Measurements from ENCODE around the gene SLC25A25. TPM values are rescaled to one million over a fixed set of nuclear protein-coding genes. Genes with fewer than 3 reads are reported as not detected.
A peak's percentile ranks its signal among the peaks of the same experiment; 100 is the strongest.

The SLC25A25 gene
- total and polyA plus RNA-seq, 2 of the 8 experiments (the other 6 are each of a cell fraction or from before 2014, with no cell fraction given) = 6.5 to 18.5 TPM

GRCh38 chr9:128034821-128035652 is 33.0 kb upstream of the SLC25A25 start:
- H2AFZ ChIP-seq (ENCODE audit: low read length) = peak overlapping the region; percentile 89; the same call in 1 of the 2 replicates
- H3K14ac ChIP-seq (ENCODE audit: insufficient read length) = no peak overlapping the region
- no peaks in the 10 kb centered on the region for H3K9me3 ChIP-seq (ENCODE audit: insufficient read depth in 2 of 2, low read depth in 1 of 2, low read length in 1 of 2)
- no peak overlapping the region for H3K9ac ChIP-seq (replicated peaks in 1 of 4; ENCODE audit: extremely low read depth in 1 of 4, low read depth in 3 of 4, low read length in 3 of 4)
- H4K20me1 ChIP-seq (replicated peaks in 1 of 2; ENCODE audit: control insufficient read depth in 1 of 2, insufficient read depth in 2 of 2, low read length in 2 of 2) = no peaks in the 10 kb centered on the region
- no peak overlapping the region for H2AK5ac ChIP-seq (ENCODE audit: low read depth, low read length)
- H2BK20ac ChIP-seq (ENCODE audit: low read length) = no peak overlapping the region
- H2BK15ac ChIP-seq (ENCODE audit: low read length) = peak overlapping the region; percentile 99; the same call in 1 of the 2 replicates
- 47% methylated on average over 8 of the region's 8 CpGs; no CpG with 5 or more reads in 1 of the 2 experiments for WGBS, 2 experiments (ENCODE audit: extremely low coverage in 1 of 2, insufficient coverage in 1 of 2, insufficient read length in 1 of 2, insufficient replicate concordance in 2 of 2, low coverage in 1 of 2, low lambda C conversion rate in 2 of 2, missing lambda C conversion rate in 1 of 2)
- 0 out of 2 replicates have a peak overlapping the region, but pooled peaks have one; percentile 54 for H3K18ac ChIP-seq (ENCODE audit: extremely low read depth, low read length)
- no peaks in the 10 kb centered on the region for H3K79me2 ChIP-seq (ENCODE audit: control insufficient read depth in 1 of 2, insufficient read depth in 2 of 2, low read length in 2 of 2)
- no peak overlapping the region for H3K56ac ChIP-seq (replicated peaks; ENCODE audit: insufficient read length, low read depth, low read length)
- peak overlapping the region; percentile 88 for H2BK12ac ChIP-seq (ENCODE audit: low read depth, low read length)
- no peak overlapping the region for H3K4me2 ChIP-seq (ENCODE audit: insufficient read depth in 1 of 2, low read depth in 2 of 2, low read length in 2 of 2)
- FAIRE-seq = peak; percentile 78
- no peak overlapping the region for H2BK120ac ChIP-seq (replicated peaks; ENCODE audit: low read depth, low read length)
- H3K36me3 ChIP-seq (ENCODE audit: control insufficient read depth in 2 of 4, insufficient read depth in 4 of 4, low read length in 3 of 4) = no peaks in the 10 kb centered on the region
- H4K91ac ChIP-seq (replicated peaks; ENCODE audit: insufficient read length, low read length) = peak overlapping the region; percentile 70
- H3K27ac ChIP-seq (ENCODE audit: low read depth, low read length) = no peak overlapping the region
- H3K23me2 ChIP-seq (ENCODE audit: low read depth, low read length) = no peaks in the 10 kb centered on the region
- H3K4me3 ChIP-seq (ENCODE audit: extremely low read depth in 1 of 4, insufficient read depth in 2 of 4, low read depth in 3 of 4, low read length in 4 of 4) = no peak overlapping the region
- no peaks in the 10 kb centered on the region for H3K27me3 ChIP-seq (replicated peaks in 1 of 4; ENCODE audit: control insufficient read depth in 3 of 4, extremely low read depth in 1 of 4, insufficient read depth in 3 of 4, low read length in 3 of 4)
- ChIA-PET CTCF (ENCODE audit: partially characterized antibody) (interaction anchor here (0.7 to 38.5 kb wide), 52 partner anchors 9 to 166 kb away, joined by 3 to 825 read pairs (median 7); partner anchors contain the start of genes DPM2, EEIG1, NAIF1 and PIP5KL1), POLR2A (ENCODE audit: partially characterized antibody) (interaction anchor here (0.7 to 2.2 kb wide), 9 partner anchors 11 to 120 kb away, joined by 3 to 9 read pairs (median 3); partner anchors contain the start of genes EEIG1 and PIP5KL1)
- no peak overlapping the region for H2BK5ac ChIP-seq (ENCODE audit: low read depth, low read length)
- peaks cover 0 to 3% (median 1%) of the 10 kb centered on the region in 4 experiments; a peak in 4 of 7 replicates for H3K4me1 ChIP-seq (replicated peaks in 1 of 4; ENCODE audit: control insufficient read depth in 3 of 4, insufficient read depth in 4 of 4, low read length in 3 of 4)
- no peak overlapping the region for H3K4ac ChIP-seq (replicated peaks; ENCODE audit: insufficient read length, low read depth, low read length)
- no peak overlapping the region for H3K23ac ChIP-seq (ENCODE audit: insufficient read length)
- H4K5ac ChIP-seq (ENCODE audit: insufficient read length, low read depth, low read length) = no peak overlapping the region
- no peaks in the 10 kb centered on the region for H3K79me1 ChIP-seq (ENCODE audit: low read depth, low read length)
- peak overlapping the region; percentile 72; the same call in 1 of the 2 replicates for H4K8ac ChIP-seq (ENCODE audit: extremely low read depth, insufficient read depth, low read length)
- DNase-seq (ENCODE audit: low read depth in 1 of 2, low spot score in 2 of 2) = peak; percentile 79 to 81
- TF ChIP-seq POLR2A (IDR thresholded peaks at IDR 0.05; ENCODE audit: control extremely low read depth in 1 of 2, low read depth in 2 of 2, low read length in 2 of 2) (no peak), YY1 (IDR thresholded peaks at IDR 0.05; ENCODE audit: low read depth, low read length) (0 out of 2 replicates have a peak, but pooled peaks have one; percentile 64), MAX (IDR thresholded peaks at IDR 0.05) (peak; percentile 93), CHD1 (IDR thresholded peaks at IDR 0.05; ENCODE audit: low read depth, low read length) (no peak), HDAC2 (IDR thresholded peaks at IDR 0.05; ENCODE audit: borderline replicate concordance in 1 of 2, low read depth in 2 of 2, low read length in 2 of 2) (no peak), ASH2L (IDR thresholded peaks at IDR 0.05; ENCODE audit: low read length) (peak; percentile 40), MAFK (IDR thresholded peaks at IDR 0.05; ENCODE audit: low read depth, low read length) (peak; percentile 82)
- TF ChIP-seq, protein P1, sequence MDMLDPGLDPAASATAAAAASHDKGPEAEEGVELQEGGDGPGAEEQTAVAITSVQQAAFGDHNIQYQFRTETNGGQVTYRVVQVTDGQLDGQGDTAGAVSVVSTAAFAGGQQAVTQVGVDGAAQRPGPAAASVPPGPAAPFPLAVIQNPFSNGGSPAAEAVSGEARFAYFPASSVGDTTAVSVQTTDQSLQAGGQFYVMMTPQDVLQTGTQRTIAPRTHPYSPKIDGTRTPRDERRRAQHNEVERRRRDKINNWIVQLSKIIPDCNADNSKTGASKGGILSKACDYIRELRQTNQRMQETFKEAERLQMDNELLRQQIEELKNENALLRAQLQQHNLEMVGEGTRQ (IDR thresholded peaks at IDR 0.05; ENCODE audit: low read length) = peak; percentile 35; the same call in 1 of the 2 replicates
- TF ChIP-seq, protein P2, sequence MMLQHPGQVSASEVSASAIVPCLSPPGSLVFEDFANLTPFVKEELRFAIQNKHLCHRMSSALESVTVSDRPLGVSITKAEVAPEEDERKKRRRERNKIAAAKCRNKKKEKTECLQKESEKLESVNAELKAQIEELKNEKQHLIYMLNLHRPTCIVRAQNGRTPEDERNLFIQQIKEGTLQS (IDR thresholded peaks at IDR 0.05; ENCODE audit: insufficient read depth, low read depth, low read length) = peak; percentile 30; the same call in 1 of the 2 replicates
